Right forelimb (tissue), 1 donor: Measurements from ENCODE around the gene SH3GL1.

Experiments
- DNase-seq: peaks from one replicate; pipeline ENCODE4 v3.0.0-alpha.2; 2018

Gene SH3GL1

GRCh38 chr19:4375164-4376027 lies 25.0 kb downstream of the SH3GL1 start:
- no peak for DNase-seq

- DNase-seq = no peak
Measured at GRCh38 chr19:4374498-4375163, 25.7 kb downstream of the SH3GL1 start.

GRCh38 chr19:4373601-4374497 lies 26.5 kb downstream of the SH3GL1 start:
- DNase-seq = no peak

GRCh38 chr19:4373013-4373367 lies 27.4 kb downstream of the SH3GL1 start:
- no peak for DNase-seq

GRCh38 chr19:4372165-4373012 lies 28.0 kb downstream of the SH3GL1 start:
- DNase-seq = no peak

- no peak for DNase-seq
Measured at GRCh38 chr19:4371247-4372164, 28.8 kb downstream of the SH3GL1 start.

- DNase-seq = no peak
Measured at GRCh38 chr19:4370418-4371041, 29.8 kb downstream of the SH3GL1 start.

GRCh38 chr19:4369888-4370260 lies 30.5 kb downstream of the SH3GL1 start:
- DNase-seq = no peak

- DNase-seq = no peak
Measured at GRCh38 chr19:4369109-4369887, 31.0 kb downstream of the SH3GL1 start.

GRCh38 chr19:4368128-4368820 lies 32.1 kb downstream of the SH3GL1 start:
- no peak for DNase-seq

GRCh38 chr19:4367781-4368127 lies 32.6 kb downstream of the SH3GL1 start:
- DNase-seq = no peak

- DNase-seq = no peak
Measured at GRCh38 chr19:4367336-4367723, 33.0 kb downstream of the SH3GL1 start.

- DNase-seq = no peak
Measured at GRCh38 chr19:4366666-4367335, 33.5 kb downstream of the SH3GL1 start.

- DNase-seq = no peak
Measured at GRCh38 chr19:4365791-4366665, 34.3 kb downstream of the SH3GL1 start.

- DNase-seq = no peak
Measured at GRCh38 chr19:4365341-4365740, 35.0 kb downstream of the SH3GL1 start.

- no peak for DNase-seq
Measured at GRCh38 chr19:4363571-4364304, 36.6 kb downstream of the SH3GL1 start.
